H9 (cell line): ENCODE results near the gene ARHGAP4. TPM values are rescaled to one million over a fixed set of nuclear protein-coding genes. Genes with fewer than 3 reads are reported as not detected.

Experiments
- DNase-seq: peaks from one replicate; pipeline ENCODE4 v3.0.0-alpha.2; 2017
- H2AFZ ChIP-seq: one replicate; pipeline ENCODE4 v1.6.1; 2013; ENCODE audit warnings: mild to moderate bottlenecking, low read length, control low read depth, moderate library complexity
- H2AK5ac ChIP-seq: 2 replicates; pipeline ENCODE4 v1.6.1; 2013; ENCODE audit warnings: low read length, control low read depth, mixed read lengths; ENCODE audit not compliant: insufficient read length
- H2BK120ac ChIP-seq: one replicate; pipeline ENCODE4 v1.6.1; 2013; ENCODE audit warnings: low read depth, mild to moderate bottlenecking, low read length, control low read depth, inconsistent platforms; ENCODE audit not compliant: poor library complexity, severe bottlenecking
- H2BK12ac ChIP-seq: 2 replicates; pipeline ENCODE4 v1.6.1; 2013; ENCODE audit warnings: low read length, control low read depth, mixed read lengths, low read depth; ENCODE audit not compliant: insufficient read length
- H2BK15ac ChIP-seq: 2 replicates; pipeline ENCODE4 v1.6.1; 2013; ENCODE audit warnings: low read depth, low read length, control low read depth
- H2BK20ac ChIP-seq: one replicate; pipeline ENCODE4 v1.6.1; 2013; ENCODE audit warnings: low read depth, mild to moderate bottlenecking, low read length, control low read depth, inconsistent platforms; ENCODE audit not compliant: poor library complexity, severe bottlenecking
- H2BK5ac ChIP-seq: 2 replicates; pipeline ENCODE4 v1.6.1; 2013; ENCODE audit warnings: low read length, control low read depth, mixed read lengths; ENCODE audit not compliant: insufficient read length
- H3K14ac ChIP-seq: 2 replicates; pipeline ENCODE4 v1.6.1; 2013; ENCODE audit warnings: low read length, control low read depth; ENCODE audit not compliant: insufficient read depth
- H3K18ac ChIP-seq: 2 replicates; pipeline ENCODE4 v1.6.1; 2013; ENCODE audit warnings: low read depth, mild to moderate bottlenecking, mixed read lengths, low read length, control low read depth; ENCODE audit not compliant: insufficient read length
- H3K23ac ChIP-seq: 2 replicates; pipeline ENCODE4 v1.6.1; 2013; ENCODE audit warnings: low read length, control low read depth, mixed read lengths, low read depth; ENCODE audit not compliant: insufficient read length
- H3K23me2 ChIP-seq: 2 replicates; pipeline ENCODE4 v1.6.1; 2013; ENCODE audit warnings: low read depth, mild to moderate bottlenecking, mixed read lengths, low read length, control low read depth; ENCODE audit not compliant: insufficient read length, poor library complexity, severe bottlenecking
- H3K27ac ChIP-seq: 2 replicates; pipeline ENCODE4 v1.5.1; 2013; ENCODE audit warnings: low read length, control low read depth, mixed read lengths, low read depth; ENCODE audit not compliant: insufficient read length
- H3K27me3 ChIP-seq: 2 replicates; pipeline ENCODE4 v1.6.1; 2013; ENCODE audit warnings: low read length, control low read depth, inconsistent platforms; ENCODE audit not compliant: insufficient read depth
- H3K4ac ChIP-seq: 2 replicates; pipeline ENCODE4 v1.6.1; 2013; ENCODE audit warnings: low read depth, mild to moderate bottlenecking, control low read depth, inconsistent platforms, low read length, moderate library complexity
- H3K4me1 ChIP-seq: 2 replicates; pipeline ENCODE4 v1.6.1; 2013; ENCODE audit warnings: low read length, control low read depth, inconsistent platforms; ENCODE audit not compliant: insufficient read depth
- H3K4me2 ChIP-seq: 2 replicates; pipeline ENCODE4 v1.6.1; 2013; ENCODE audit warnings: low read length, control low read depth, mixed read lengths; ENCODE audit not compliant: insufficient read length, insufficient read depth
- H3K56ac ChIP-seq: 2 replicates; pipeline ENCODE4 v1.6.1; 2013; ENCODE audit warnings: low read depth, mild to moderate bottlenecking, mixed read lengths, low read length, control low read depth; ENCODE audit not compliant: insufficient read length
- H3K79me1 ChIP-seq: 2 replicates; pipeline ENCODE4 v1.6.1; 2013; ENCODE audit warnings: low read depth, mild to moderate bottlenecking, moderate library complexity, low read length, control low read depth, inconsistent platforms; ENCODE audit not compliant: insufficient read depth, poor library complexity, severe bottlenecking
- H3K79me2 ChIP-seq: 2 replicates; pipeline ENCODE4 v1.6.1; 2013; ENCODE audit warnings: low read length, control low read depth, inconsistent platforms; ENCODE audit not compliant: insufficient read depth
- H3K9ac ChIP-seq: 2 replicates; pipeline ENCODE4 v1.6.1; 2013; ENCODE audit warnings: low read length, control low read depth, mixed read lengths; ENCODE audit not compliant: insufficient read length; ENCODE audit errors: extremely low read depth
- H3K9me3 ChIP-seq: one replicate; pipeline ENCODE4 v1.6.1; 2013; ENCODE audit warnings: low read depth, low read length, inconsistent platforms; ENCODE audit not compliant: control insufficient read depth
- H3T11ph ChIP-seq: one replicate; pipeline ENCODE4 v1.6.1; 2013; ENCODE audit warnings: mild to moderate bottlenecking, low read length, control low read depth, inconsistent platforms
- H4K20me1 ChIP-seq: one replicate; pipeline ENCODE4 v1.6.1; 2013; ENCODE audit not compliant: control insufficient read depth, insufficient read length, insufficient read depth
- H4K5ac ChIP-seq: 2 replicates; pipeline ENCODE4 v1.6.1; 2013; ENCODE audit warnings: low read depth, mild to moderate bottlenecking, mixed read lengths, low read length, control low read depth; ENCODE audit not compliant: insufficient read length
- H4K8ac ChIP-seq: replicated peaks from 2 replicates; pipeline ENCODE4 v1.6.1; 2013; ENCODE audit warnings: low read length, control low read depth, mixed read lengths, low read depth; ENCODE audit not compliant: insufficient read length
- H4K91ac ChIP-seq: 2 replicates; pipeline ENCODE4 v1.6.1; 2013; ENCODE audit warnings: low read depth, mild to moderate bottlenecking, moderate library complexity, mixed read lengths, low read length, control low read depth; ENCODE audit not compliant: insufficient read length
- H3K27ac Mint-ChIP-seq, 3 experiments: 2 replicates in 2 of 3; 3 replicates in 1 of 3; pipeline ENCODE4 v1.8.0; 2020 to 2021; ENCODE audit warnings: mixed read lengths in 3 of 3, mild to moderate bottlenecking in 1 of 3, moderate library complexity in 1 of 3
- H3K27me3 Mint-ChIP-seq: 2 replicates; pipeline ENCODE4 v1.8.0; 2021; ENCODE audit warnings: low read depth, mild to moderate bottlenecking, moderate library complexity, mixed read lengths
- H3K36me3 Mint-ChIP-seq, 3 experiments: 2 replicates in 2 of 3; 3 replicates in 1 of 3; pipeline ENCODE4 v1.8.0; 2020 to 2021; ENCODE audit warnings: low read depth in 3 of 3, mixed read lengths in 3 of 3; ENCODE audit not compliant: insufficient read depth in 1 of 3
- H3K4me1 Mint-ChIP-seq, 2 experiments: 2 replicates each; pipeline ENCODE4 v1.8.0; 2020; ENCODE audit warnings: mixed read lengths in 2 of 2
- H3K4me3 Mint-ChIP-seq, 2 experiments: 2 replicates in 1 of 2; 3 replicates in 1 of 2; pipeline ENCODE4 v1.8.0; 2020 to 2021; ENCODE audit warnings: mild to moderate bottlenecking in 2 of 2, mixed read lengths in 2 of 2, moderate library complexity in 1 of 2
- H3K9me3 Mint-ChIP-seq, 2 experiments: 2 replicates in 1 of 2; 3 replicates in 1 of 2; pipeline ENCODE4 v1.8.0; 2020; ENCODE audit warnings: mild to moderate bottlenecking in 2 of 2, mixed read lengths in 2 of 2, moderate library complexity in 1 of 2
- WGBS: extraction: QIAGEN DNeasy Blood & Tissue Kit; methylation state at CpG from one replicate; pipeline ENCODE4 v1.1.7; 2013; ENCODE audit warnings: missing lambda C conversion rate, low lambda C conversion rate, mixed read lengths; ENCODE audit not compliant: insufficient read length; ENCODE audit errors: extremely low coverage; 5-methylcytosine and 5-hydroxymethylcytosine counted together
- total RNA-seq: library from RNA; stranded (reverse); gene quantifications from 2 replicates; pipeline ENCODE4 v1.2.1, GENCODE V29; 2021
- TF ChIP-seq, protein P1 (sequence below): fragments of 200-600 bp; sonication (generic); conservative IDR thresholded peaks from 3 replicates; pipeline ENCODE4 v1.8.0; 2021; ENCODE audit warnings: antibody characterized with exemption, mild to moderate bottlenecking

The ARHGAP4 gene
- total RNA-seq, 1 experiment from 2014 or later = 37.8 TPM

DNA sequence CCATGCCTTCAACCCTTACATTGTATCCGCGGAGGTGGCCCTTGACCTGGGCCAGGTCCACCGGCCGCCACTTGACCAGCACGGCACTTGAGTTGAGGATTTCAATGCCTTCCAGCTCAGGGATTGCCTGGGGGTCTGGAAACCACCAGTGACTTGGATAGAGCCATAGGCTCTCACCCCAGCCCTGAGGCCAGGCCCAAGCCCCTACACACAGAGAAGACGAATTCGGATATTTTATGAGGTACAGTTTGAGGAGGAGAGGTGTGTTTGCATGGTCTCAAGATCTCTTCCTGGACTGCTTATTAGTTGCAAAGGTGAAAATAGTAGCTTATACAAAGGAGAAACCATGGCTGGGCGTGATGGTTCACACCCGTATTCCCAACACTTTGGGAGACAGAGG, 60.4 kb downstream of the ARHGAP4 start:
- no peak overlapping the region for H3K27ac ChIP-seq
- H3K4me1 ChIP-seq = no peaks in the 10 kb centered on the region
- no peak overlapping the region for H3K18ac ChIP-seq
- no peaks in the 10 kb centered on the region for H3K27me3 ChIP-seq
- no peak overlapping the region for H4K91ac ChIP-seq
- H2BK5ac ChIP-seq = no peak overlapping the region
- no peak overlapping the region for H4K5ac ChIP-seq
- H2BK20ac ChIP-seq = no peak overlapping the region
- H3K4me3 Mint-ChIP-seq = no peak overlapping the region; a peak in 1 of 5 replicates
- peaks cover 13 to 35% (median 13%) of the 10 kb centered on the region in 3 experiments for H3K36me3 Mint-ChIP-seq
- H4K8ac ChIP-seq = no peak overlapping the region
- no peak overlapping the region for H2BK15ac ChIP-seq
- H3K9ac ChIP-seq = no peak overlapping the region
- no peak overlapping the region for H3K56ac ChIP-seq
- H2AFZ ChIP-seq = no peak overlapping the region
- H3K23ac ChIP-seq = no peak overlapping the region
- H3K23me2 ChIP-seq = no peaks in the 10 kb centered on the region
- no peak overlapping the region for H3K4ac ChIP-seq
- DNase-seq = no peak
- H3K9me3 Mint-ChIP-seq = peaks cover 65 to 85% of the 10 kb centered on the region in 2 experiments
- no peak overlapping the region for H2AK5ac ChIP-seq
- no peak overlapping the region for H3K4me2 ChIP-seq
- H3K79me2 ChIP-seq = no peaks in the 10 kb centered on the region
- no peak overlapping the region for H3K27ac Mint-ChIP-seq
- peaks cover 21% of the 10 kb centered on the region for H3K9me3 ChIP-seq
- no peaks in the 10 kb centered on the region; the same call in none of the 2 replicates for H3K27me3 Mint-ChIP-seq
- no peak overlapping the region for H2BK120ac ChIP-seq
- whole genome bisulfite sequencing = no CpG with 5 or more reads among the region's 9 CpGs
- H4K20me1 ChIP-seq = no peaks in the 10 kb centered on the region
- TF ChIP-seq, protein P1, sequence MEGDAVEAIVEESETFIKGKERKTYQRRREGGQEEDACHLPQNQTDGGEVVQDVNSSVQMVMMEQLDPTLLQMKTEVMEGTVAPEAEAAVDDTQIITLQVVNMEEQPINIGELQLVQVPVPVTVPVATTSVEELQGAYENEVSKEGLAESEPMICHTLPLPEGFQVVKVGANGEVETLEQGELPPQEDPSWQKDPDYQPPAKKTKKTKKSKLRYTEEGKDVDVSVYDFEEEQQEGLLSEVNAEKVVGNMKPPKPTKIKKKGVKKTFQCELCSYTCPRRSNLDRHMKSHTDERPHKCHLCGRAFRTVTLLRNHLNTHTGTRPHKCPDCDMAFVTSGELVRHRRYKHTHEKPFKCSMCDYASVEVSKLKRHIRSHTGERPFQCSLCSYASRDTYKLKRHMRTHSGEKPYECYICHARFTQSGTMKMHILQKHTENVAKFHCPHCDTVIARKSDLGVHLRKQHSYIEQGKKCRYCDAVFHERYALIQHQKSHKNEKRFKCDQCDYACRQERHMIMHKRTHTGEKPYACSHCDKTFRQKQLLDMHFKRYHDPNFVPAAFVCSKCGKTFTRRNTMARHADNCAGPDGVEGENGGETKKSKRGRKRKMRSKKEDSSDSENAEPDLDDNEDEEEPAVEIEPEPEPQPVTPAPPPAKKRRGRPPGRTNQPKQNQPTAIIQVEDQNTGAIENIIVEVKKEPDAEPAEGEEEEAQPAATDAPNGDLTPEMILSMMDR = no peak
- H3K79me1 ChIP-seq = no peaks in the 10 kb centered on the region
- peaks cover 12 to 27% of the 10 kb centered on the region in 2 experiments for H3K4me1 Mint-ChIP-seq
- no peak overlapping the region for H3T11ph ChIP-seq
- no peak overlapping the region for H3K14ac ChIP-seq
- H2BK12ac ChIP-seq = no peak overlapping the region
